CD4-positive, alpha-beta T cell (primary cell): ENCODE results near the gene TRIM3. TPM values are rescaled to one million over a fixed set of nuclear protein-coding genes. Genes with fewer than 3 reads are reported as not detected.

Experiments used
- ATAC-seq: fragments of 200-7000 bp; cut with Tn5 transposase; one replicate; pipeline ENCODE4 v1.10.0; 2022; ENCODE audit warnings: mild to moderate bottlenecking; ENCODE audit not compliant: poor library complexity
- CTCF ChIA-PET: fragments of 350-600 bp; sonication (Branson Sonifier 250); formaldehyde crosslinking; loops from one replicate; lab custom pipeline; 2021; ENCODE audit warnings: antibody characterized with exemption, inconsistent platforms; lab: Charles Lee
- POLR2A ChIA-PET: fragments of 350-600 bp; sonication (Branson Sonifier 250); formaldehyde crosslinking; loops from one replicate; lab custom pipeline; 2021; ENCODE audit warnings: antibody characterized with exemption, inconsistent platforms; lab: Charles Lee
- DNase-seq, 14 experiments: peaks; one replicate each; pipeline ENCODE4 v3.0.0-alpha.2; 2013 to 2020; ENCODE audit warnings: mixed read lengths in 2 of 14
- H3K27ac ChIP-seq, 2 donors: one replicate each; pipeline versions ENCODE4 v1.5.1 to v1.7.0; 2013; ENCODE audit warnings: low read length in 2 of 2, low read depth in 1 of 2, mild to moderate bottlenecking in 1 of 2
- H3K27me3 ChIP-seq, 2 experiments: 1 replicate in 1 of 2; 2 replicates in 1 of 2; pipeline versions ENCODE4 v1.6.1 to v1.7.0; 2013; ENCODE audit warnings: low read length in 2 of 2, control low read depth in 1 of 2, mild to moderate bottlenecking in 1 of 2, moderate library complexity in 1 of 2; ENCODE audit not compliant: insufficient read depth in 2 of 2, control insufficient read depth in 1 of 2
- H3K36me3 ChIP-seq: one replicate; pipeline ENCODE4 v1.6.1; 2013; ENCODE audit warnings: low read length, control low read depth; ENCODE audit not compliant: insufficient read depth
- H3K4me1 ChIP-seq: one replicate; pipeline ENCODE4 v1.6.1; 2013; ENCODE audit warnings: low read length, control low read depth; ENCODE audit not compliant: insufficient read depth
- H3K4me3 ChIP-seq: one replicate; pipeline ENCODE4 v1.5.1; 2013; ENCODE audit warnings: mild to moderate bottlenecking, low read length, moderate library complexity
- H3K9me3 ChIP-seq, 2 experiments: 1 replicate in 1 of 2; 2 replicates in 1 of 2; pipeline versions ENCODE4 v1.6.1 to v1.7.0; 2013; ENCODE audit warnings: low read length in 2 of 2, mild to moderate bottlenecking in 2 of 2, control low read depth in 1 of 2, moderate library complexity in 1 of 2; ENCODE audit not compliant: control insufficient read depth in 1 of 2, insufficient read depth in 1 of 2
- H3K27ac Mint-ChIP-seq: one replicate; pipeline ENCODE4 v1.8.0; 2020; ENCODE audit warnings: mixed read lengths
- H3K27me3 Mint-ChIP-seq: one replicate; pipeline ENCODE4 v1.8.0; 2021; ENCODE audit warnings: mixed read lengths
- H3K36me3 Mint-ChIP-seq: one replicate; pipeline ENCODE4 v1.8.0; 2021; ENCODE audit warnings: low read depth, mixed read lengths
- H3K4me1 Mint-ChIP-seq: one replicate; pipeline ENCODE4 v1.8.0; 2021; ENCODE audit warnings: low read depth, mixed read lengths
- H3K4me3 Mint-ChIP-seq: one replicate; pipeline ENCODE4 v1.8.0; 2020; ENCODE audit warnings: mild to moderate bottlenecking, mixed read lengths
- H3K9me3 Mint-ChIP-seq: one replicate; pipeline ENCODE4 v1.8.0; 2020; ENCODE audit warnings: mixed read lengths
- CTCF ChIP-seq: fragments of 200-600 bp; IDR thresholded peaks from one replicate; pipeline ENCODE4 v1.8.0; 2022; ENCODE audit warnings: antibody characterized with exemption, mild to moderate bottlenecking
- intact Hi-C, 2 experiments: fragments of 100-400 bp; cut with DNase I in 1 of 2; cut with micrococcal nuclease in 1 of 2; formaldehyde crosslinking; loops; one replicate each; pipeline versions ENCODE4 v1.15.1 to v1.9.0; 2023 to 2025; cut with DNase I, micrococcal nuclease
- total RNA-seq, 174 experiments: library from RNA in 2 of 174; stranded (reverse) in 2 of 174; gene quantifications; one replicate each; pipeline ENCODE4 v1.2.3 and lab custom pipeline; 2021 to 2026

The TRIM3 gene
- total RNA-seq, 2 experiments from 2014 or later, result 16.4 to 16.6 TPM

GRCh38 chr11:6455070-6455469, 18.7 kb downstream of the TRIM3 start:
- ATAC-seq, result no peak
- Histone ChIP-seq H3K9me3 (no peaks in the 10 kb centered on the region), H3K36me3 (peaks cover 48% of the 10 kb centered on the region), H3K27ac (no peak overlapping the region), H3K4me3 (no peak overlapping the region), H3K4me1 (no peaks in the 10 kb centered on the region), H3K27me3 (no peaks in the 10 kb centered on the region)
- H3K27ac Mint-ChIP-seq, result no peak overlapping the region
- H3K4me3 Mint-ChIP-seq, result no peak overlapping the region
- TF ChIP-seq CTCF, result no peak
- no peaks in the 10 kb centered on the region for H3K9me3 Mint-ChIP-seq
- CTCF ChIA-PET, result no interaction called here
- no peaks in the 10 kb centered on the region for H3K4me1 Mint-ChIP-seq
- no peaks in the 10 kb centered on the region for H3K27me3 Mint-ChIP-seq
- peaks cover 22% of the 10 kb centered on the region for H3K36me3 Mint-ChIP-seq
- no peak for DNase-seq
- intact Hi-C loops, result no loop called here
- POLR2A ChIA-PET, result interaction anchor here (1.1 kb wide), 2 partner anchors 11 to 77 kb away, joined by 3 to 4 read pairs; no protein-coding TSS in a partner anchor

- Mint-ChIP-seq H3K9me3 (no peaks in the 10 kb centered on the region), H3K27me3 (no peaks in the 10 kb centered on the region), H3K36me3 (peaks cover 17% of the 10 kb centered on the region), H3K4me1 (no peaks in the 10 kb centered on the region), H3K27ac (no peak overlapping the region), H3K4me3 (no peak overlapping the region)
- no peak overlapping the region for H3K4me3 ChIP-seq
- ATAC-seq (no peak), DNase-seq (no peak)
- no peak for TF ChIP-seq CTCF
- intact Hi-C loops, result no loop called here
- no peaks in the 10 kb centered on the region for H3K4me1 ChIP-seq
- H3K27me3 ChIP-seq, result no peaks in the 10 kb centered on the region
- ChIA-PET CTCF (interaction anchor here (1.0 kb wide), 1 partner anchor 90 kb away, joined by 3 read pairs; no protein-coding TSS in a partner anchor), POLR2A (interaction anchor here (1.6 kb wide), 1 partner anchor 74 kb away, joined by 5 read pairs; no protein-coding TSS in a partner anchor)
- H3K36me3 ChIP-seq, result peaks cover 50% of the 10 kb centered on the region
- no peaks in the 10 kb centered on the region for H3K9me3 ChIP-seq
- no peak overlapping the region for H3K27ac ChIP-seq
Measured at GRCh38 chr11:6453152-6453551, 20.6 kb downstream of the TRIM3 start.

GRCh38 chr11:6452219-6452618, 21.5 kb downstream of the TRIM3 start:
- H3K4me3 Mint-ChIP-seq, result no peak overlapping the region
- peaks cover 46% of the 10 kb centered on the region for H3K36me3 ChIP-seq
- H3K4me1 ChIP-seq, result no peaks in the 10 kb centered on the region
- no peaks in the 10 kb centered on the region for H3K9me3 ChIP-seq
- DNase-seq (no peak), ATAC-seq (no peak)
- ChIA-PET CTCF (no interaction called here), POLR2A (interaction anchor here (1.6 kb wide), 1 partner anchor 73 kb away, joined by 5 read pairs; no protein-coding TSS in a partner anchor)
- intact Hi-C loops, result no loop called here
- no peaks in the 10 kb centered on the region for H3K9me3 Mint-ChIP-seq
- no peaks in the 10 kb centered on the region for H3K27me3 ChIP-seq
- no peak overlapping the region for H3K4me3 ChIP-seq
- H3K27ac Mint-ChIP-seq, result no peak overlapping the region
- H3K36me3 Mint-ChIP-seq, result peaks cover 16% of the 10 kb centered on the region
- H3K27ac ChIP-seq, result no peak overlapping the region
- no peaks in the 10 kb centered on the region for H3K4me1 Mint-ChIP-seq
- no peaks in the 10 kb centered on the region for H3K27me3 Mint-ChIP-seq
- TF ChIP-seq CTCF, result no peak
